ENCODE data around the gene NRF1.

DNA sequence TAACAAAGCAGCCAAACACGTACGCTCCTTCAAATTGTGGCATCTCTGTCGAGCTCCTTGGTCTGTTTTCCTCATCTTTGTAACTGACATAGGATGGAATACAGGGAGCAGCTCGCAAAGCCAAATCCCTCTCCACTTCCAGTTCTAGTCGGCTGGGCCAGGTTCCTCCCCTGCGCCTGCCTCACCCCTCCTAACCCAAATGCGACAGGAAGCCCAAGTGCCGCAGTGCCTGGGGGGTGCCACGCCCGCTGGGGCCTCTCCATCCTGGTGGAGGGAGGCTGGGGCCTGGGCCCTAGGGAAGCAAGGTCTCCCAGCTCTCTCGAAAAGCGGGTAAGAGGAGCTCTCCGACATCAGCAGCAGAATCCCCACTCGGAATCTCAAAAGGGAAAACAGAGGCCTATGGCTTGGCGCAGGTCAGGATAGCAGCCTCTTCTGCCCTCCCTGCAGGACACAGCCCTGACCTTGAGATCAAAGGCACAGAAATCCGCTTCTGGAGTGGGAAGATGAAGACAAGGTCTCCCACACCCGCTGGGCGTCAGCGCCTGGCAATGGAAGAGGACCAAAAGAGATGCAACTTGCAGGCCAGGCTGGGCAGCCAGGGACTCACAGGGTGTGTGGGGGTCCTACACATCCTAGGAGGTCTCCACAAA, 165.8 kb downstream of the NRF1 start:
- TF ChIP-seq POLR2A (IDR thresholded peaks at IDR 0.05) = no peak
- TF ChIP-seq, protein P1, sequence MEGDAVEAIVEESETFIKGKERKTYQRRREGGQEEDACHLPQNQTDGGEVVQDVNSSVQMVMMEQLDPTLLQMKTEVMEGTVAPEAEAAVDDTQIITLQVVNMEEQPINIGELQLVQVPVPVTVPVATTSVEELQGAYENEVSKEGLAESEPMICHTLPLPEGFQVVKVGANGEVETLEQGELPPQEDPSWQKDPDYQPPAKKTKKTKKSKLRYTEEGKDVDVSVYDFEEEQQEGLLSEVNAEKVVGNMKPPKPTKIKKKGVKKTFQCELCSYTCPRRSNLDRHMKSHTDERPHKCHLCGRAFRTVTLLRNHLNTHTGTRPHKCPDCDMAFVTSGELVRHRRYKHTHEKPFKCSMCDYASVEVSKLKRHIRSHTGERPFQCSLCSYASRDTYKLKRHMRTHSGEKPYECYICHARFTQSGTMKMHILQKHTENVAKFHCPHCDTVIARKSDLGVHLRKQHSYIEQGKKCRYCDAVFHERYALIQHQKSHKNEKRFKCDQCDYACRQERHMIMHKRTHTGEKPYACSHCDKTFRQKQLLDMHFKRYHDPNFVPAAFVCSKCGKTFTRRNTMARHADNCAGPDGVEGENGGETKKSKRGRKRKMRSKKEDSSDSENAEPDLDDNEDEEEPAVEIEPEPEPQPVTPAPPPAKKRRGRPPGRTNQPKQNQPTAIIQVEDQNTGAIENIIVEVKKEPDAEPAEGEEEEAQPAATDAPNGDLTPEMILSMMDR (IDR thresholded peaks at IDR 0.05) = no peak

All from adrenal gland (tissue), 5 donors.